GM18499 (cell line): ENCODE data around the gene FABP3.

Experiments used
- ATAC-seq: cut with Tn5 transposase; IDR thresholded peaks from one replicate; pipeline ENCODE4 v1.9.1; 2021; ENCODE audit warnings: moderate number of reproducible peaks; ENCODE audit not compliant: insufficient read depth, unreplicated experiment

Gene FABP3

GRCh38 chr1:31324992-31325391, 47.9 kb downstream of the FABP3 start:
- no peak for ATAC-seq

GRCh38 chr1:31324093-31324492, 48.8 kb downstream of the FABP3 start:
- no peak for ATAC-seq

- ATAC-seq = no peak
Measured at GRCh38 chr1:31318146-31318545, 54.7 kb downstream of the FABP3 start.

GRCh38 chr1:31315902-31316301, 57.0 kb downstream of the FABP3 start:
- ATAC-seq = no peak
